GDM1 (cell line): Measurements from ENCODE around the gene NRXN3.
"Not testable (repeated sequence)": the region's sequence is repeated elsewhere in the genome, so short reads cannot be mapped to it uniquely, and the experiment has no call there.

Experiments used
- DNase-seq: peaks from one replicate; lab custom pipeline; 2025; lab: John Stamatoyannopoulos, UW

NRXN3 gene

GRCh38 chr14:78486621-78487020 lies 316.4 kb downstream of the NRXN3 start:
- DNase-seq: no peak

GRCh38 chr14:78487573-78487972 lies 317.4 kb downstream of the NRXN3 start:
- not testable (repeated sequence) for DNase-seq

- DNase-seq: no peak
Observed at GRCh38 chr14:78488938-78489337, 318.8 kb downstream of the NRXN3 start.

DNA sequence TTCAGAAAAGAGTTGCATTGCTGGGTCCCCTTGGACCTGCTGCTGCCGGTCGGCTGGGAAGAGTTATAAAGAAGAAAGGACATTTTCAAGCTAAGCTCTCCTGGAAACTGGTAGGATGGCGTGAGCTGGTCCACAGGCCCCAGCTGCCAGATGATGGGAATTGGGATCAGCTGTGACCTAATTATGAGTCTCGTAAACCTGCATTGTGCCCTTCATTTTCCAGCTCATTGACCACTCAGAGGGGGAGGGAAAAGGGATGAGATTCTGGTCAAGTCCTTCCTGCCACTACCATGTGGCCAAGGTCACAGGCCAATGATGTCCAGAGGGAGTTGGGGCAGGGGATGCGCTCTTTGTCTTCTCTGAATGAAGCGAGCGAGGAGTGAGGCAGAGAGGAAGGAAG lies 320.9 kb downstream of the NRXN3 start:
- no peak for DNase-seq

DNA sequence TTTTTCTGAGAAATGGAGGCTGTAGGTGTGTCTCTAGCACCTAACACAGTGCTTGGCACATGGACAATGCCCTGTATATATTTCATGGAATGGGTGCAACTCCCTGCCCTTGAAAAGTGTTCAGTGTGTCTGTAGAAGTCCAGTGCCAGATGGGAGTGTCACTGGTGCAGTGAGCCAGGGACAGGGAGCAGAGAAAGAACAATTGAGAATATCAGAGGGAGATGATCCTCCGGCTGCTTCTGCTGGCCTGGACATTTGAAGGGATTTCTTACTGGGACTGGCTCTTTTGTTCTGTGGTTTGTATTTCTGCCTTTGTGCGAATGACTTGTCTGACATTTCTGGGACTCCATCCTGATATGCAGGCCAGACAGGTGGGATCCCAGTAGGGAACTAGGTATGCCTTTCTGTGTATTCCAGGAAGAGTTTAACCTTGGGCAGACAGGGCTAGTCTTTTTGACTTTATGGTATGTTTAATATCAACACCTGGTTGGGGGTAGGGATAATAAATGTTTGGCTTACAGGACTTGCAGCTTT lies 328.0 kb downstream of the NRXN3 start:
- no peak for DNase-seq

- no peak for DNase-seq
Observed at GRCh38 chr14:78501909-78502308, 331.7 kb downstream of the NRXN3 start.

- DNase-seq: no peak
Observed at GRCh38 chr14:78508023-78508422, 337.9 kb downstream of the NRXN3 start.

DNA sequence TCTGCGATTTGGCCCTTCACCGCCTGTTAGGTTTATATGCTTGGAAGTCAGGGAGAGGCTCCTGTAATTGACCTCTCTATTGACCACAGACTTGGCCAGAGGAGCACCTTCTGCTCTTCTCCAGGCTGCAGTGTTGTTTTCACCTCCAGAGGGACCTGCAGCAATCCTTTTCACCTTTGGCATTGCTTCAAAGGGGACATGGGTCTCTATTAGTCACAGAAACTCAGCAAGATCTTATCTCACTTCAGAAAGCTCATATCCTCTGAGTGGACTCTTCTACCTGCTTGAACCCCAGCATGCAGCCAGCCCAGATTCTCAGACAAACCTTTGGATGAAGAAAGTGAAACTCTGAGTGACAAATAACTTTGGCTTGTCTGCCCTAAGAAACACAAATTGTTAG lies 339.3 kb downstream of the NRXN3 start:
- DNase-seq: no peak

DNA sequence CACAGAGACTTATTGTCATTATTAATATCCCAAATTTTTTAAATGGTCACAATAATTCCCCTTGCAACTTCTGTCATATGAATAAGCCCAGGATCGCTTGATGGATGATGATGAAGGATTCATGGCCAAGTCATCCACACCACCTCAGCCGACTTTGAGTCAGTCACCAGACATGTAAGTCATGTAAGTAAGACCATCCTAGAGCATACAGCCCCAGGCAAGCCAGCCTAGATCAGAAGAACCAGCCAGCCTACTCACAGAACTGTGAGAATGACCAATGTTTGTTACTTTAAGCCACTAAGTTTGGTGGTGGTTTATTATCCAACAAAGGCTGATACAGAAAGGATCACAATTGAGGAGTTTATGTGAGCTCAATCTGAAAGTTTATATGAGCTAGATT lies 341.8 kb downstream of the NRXN3 start:
- DNase-seq: no peak

- peak; percentile 11 for DNase-seq
Observed at GRCh38 chr14:78519863-78520262, 349.7 kb downstream of the NRXN3 start.

- no peak for DNase-seq
Observed at GRCh38 chr14:78524196-78524595, 354.0 kb downstream of the NRXN3 start.

DNA sequence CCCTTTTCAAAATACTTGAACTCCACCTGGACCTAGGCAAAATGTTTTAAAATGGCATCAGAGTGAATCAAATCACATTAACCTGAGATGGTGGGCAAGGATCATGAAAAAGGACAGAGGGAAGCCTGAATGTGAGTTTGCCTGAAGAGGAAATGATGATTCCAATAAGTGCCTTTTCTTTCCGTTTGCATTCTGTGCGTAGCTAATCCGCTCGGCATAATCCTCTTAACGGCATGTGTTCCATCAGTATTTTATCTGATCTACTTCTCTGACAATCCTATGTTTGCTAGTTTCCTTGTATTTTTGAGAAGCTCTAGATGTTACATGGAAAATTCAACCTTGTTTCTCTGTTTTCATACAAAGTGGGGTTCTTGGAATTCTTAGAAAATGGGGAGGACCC lies 354.6 kb downstream of the NRXN3 start:
- DNase-seq: no peak

GRCh38 chr14:78530078-78530477 lies 359.9 kb downstream of the NRXN3 start:
- DNase-seq: no peak

DNA sequence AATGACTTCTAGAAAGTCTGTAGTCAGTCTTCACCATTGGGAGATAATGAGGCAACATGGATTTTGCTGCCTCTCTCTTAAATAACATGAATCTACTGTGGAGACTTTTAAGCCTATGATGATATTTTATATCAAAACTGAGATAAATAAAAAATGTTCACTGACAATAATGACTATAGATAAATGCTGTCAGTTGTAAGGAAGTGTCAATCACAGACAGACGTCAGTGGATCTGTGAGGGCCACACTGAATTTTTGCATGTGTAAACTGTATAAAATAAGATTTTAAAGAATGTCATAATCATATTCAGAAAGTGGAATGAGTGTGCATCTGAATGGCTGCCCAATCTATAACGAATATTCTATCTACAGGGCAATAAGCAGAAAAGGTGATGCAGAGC lies 364.0 kb downstream of the NRXN3 start:
- DNase-seq: no peak

DNA sequence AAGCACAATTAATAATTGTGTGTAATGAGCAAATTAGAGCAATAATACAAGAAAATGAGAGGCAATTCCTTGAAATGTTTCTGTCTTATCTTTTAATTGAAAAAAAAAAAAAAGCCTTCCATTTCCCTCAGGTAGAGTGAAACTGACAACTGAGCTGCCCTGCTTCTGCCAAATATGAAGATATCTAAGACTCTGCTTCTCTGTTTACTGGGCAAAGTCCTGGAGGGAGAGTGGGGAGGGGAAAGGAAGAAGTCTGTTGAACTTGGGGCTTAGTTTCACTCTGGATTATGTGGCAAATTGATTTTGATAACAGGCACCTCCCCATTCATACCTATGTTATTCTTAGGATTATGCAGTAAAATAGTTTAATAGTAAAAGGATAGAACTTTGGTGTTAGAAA lies 364.9 kb downstream of the NRXN3 start:
- no peak for DNase-seq

DNA sequence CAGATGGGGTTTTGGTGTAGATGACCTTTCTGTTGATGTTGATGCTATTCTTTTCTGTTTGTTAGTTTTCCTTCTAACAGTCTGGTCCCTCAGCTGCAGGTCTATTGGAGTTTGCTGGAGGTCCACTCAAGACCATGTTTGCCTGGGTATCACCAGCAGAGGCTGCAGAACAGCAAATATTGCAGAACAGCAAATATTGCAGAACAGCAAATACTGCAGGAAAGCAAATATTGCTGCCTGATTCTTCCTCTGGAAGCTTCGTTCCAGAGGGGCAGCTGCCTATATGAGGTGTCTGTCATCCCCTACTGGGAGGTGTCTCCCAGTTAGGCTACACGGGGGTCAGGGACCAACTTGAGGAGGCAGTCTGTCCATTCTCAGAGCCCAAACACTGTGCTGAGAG lies 371.6 kb downstream of the NRXN3 start:
- not testable (repeated sequence) for DNase-seq

DNA sequence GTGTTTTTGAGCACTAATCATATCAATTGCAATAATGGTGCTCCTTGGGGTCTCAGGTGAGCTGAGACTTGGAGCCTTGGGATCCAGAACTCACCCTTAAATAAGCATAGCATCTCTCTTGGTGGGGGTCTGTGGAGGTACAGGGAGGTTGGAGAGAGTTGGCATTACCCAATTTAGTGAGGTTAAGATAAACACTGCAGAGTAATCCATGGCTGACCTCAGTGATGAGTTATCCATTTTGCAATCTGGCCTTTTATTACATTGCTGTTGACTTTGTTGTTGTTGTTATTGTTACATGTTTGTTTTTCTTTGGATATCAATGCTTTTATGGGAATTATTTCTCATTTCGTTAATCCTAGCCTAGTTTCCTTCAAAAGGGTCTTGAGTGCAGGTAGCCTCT lies 373.3 kb downstream of the NRXN3 start:
- no peak for DNase-seq

GRCh38 chr14:78561074-78561473 lies 390.9 kb downstream of the NRXN3 start:
- DNase-seq: no peak

DNA sequence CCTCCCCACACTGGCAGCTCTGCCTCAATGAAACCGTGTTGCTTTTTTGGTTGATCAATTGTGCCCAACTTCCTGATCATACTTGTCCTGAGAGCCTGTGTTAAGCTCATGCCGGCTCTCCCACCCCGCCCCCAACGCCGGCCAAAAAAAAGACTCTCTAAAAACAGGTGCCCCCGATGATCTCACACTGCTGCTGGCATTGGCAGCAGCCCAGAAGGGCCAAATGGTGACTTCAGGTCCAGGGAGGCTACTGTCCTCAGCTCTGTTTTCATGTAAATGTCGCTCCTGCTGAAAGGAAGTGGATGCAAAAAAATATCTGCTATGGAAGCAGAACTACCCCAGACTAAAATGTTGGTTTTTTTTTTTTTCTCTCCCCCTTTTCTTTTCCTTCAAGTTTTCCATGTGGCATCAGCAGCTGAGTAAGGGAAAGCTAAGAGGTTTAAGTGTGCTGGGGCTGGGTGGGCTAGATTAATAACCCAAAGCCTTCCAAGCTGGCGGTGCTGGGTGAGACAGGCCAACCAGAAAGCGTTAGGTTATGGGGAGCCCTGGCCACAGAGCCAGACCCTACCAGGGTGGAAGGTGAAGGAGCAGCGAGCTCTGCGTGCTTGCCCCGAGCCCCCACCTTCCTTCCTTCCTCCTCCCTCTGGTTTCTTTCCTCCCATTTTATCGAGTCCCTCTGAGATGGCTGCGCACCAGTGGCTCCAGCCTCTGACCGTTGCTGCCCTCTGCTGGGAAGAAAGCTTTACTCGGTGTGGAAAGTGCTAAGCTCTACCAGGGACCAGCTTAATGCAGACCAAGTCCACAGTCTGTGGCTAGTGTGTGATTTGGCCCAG lies 396.1 kb downstream of the NRXN3 start:
- DNase-seq: peak; percentile 55

GRCh38 chr14:78566859-78567172 lies 396.6 kb downstream of the NRXN3 start:
- DNase-seq: no peak

DNA sequence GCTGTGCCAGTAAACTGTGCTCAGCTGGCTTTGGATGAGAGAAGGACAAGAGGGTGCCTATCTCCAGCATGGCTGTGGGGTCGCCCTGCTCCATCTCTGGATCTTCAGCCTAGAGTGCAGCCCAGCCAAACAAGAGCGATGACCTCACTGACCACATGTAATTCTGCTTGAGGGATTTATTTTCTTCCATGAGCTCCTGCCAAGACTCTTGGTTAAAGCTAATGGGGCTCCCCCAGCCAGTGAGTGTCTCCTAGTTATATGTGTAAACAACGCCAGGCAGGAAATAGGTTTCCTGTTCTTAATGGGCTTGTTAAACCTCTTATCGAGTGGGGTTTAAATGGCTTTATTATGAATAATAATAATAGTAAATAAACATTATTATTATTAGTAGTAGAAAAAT lies 397.2 kb downstream of the NRXN3 start:
- DNase-seq: no peak

- DNase-seq: not testable (repeated sequence)
Observed at GRCh38 chr14:78573736-78574135, 403.6 kb downstream of the NRXN3 start.

- DNase-seq: no peak
Observed at GRCh38 chr14:78576437-78577166, 406.4 kb downstream of the NRXN3 start.
